Measurements from ENCODE around the gene MCTP1. TPM values are rescaled to one million over a fixed set of nuclear protein-coding genes. Genes with fewer than 3 reads are reported as not detected.
A peak's percentile ranks its signal among the peaks of the same experiment; 100 is the strongest.
"Not testable (repeated sequence)": the region's sequence is repeated elsewhere in the genome, so short reads cannot be mapped to it uniquely, and the experiment has no call there.

MCTP1 gene
- total RNA-seq, 1 donor from 2014 or later: 63.1 TPM

DNA sequence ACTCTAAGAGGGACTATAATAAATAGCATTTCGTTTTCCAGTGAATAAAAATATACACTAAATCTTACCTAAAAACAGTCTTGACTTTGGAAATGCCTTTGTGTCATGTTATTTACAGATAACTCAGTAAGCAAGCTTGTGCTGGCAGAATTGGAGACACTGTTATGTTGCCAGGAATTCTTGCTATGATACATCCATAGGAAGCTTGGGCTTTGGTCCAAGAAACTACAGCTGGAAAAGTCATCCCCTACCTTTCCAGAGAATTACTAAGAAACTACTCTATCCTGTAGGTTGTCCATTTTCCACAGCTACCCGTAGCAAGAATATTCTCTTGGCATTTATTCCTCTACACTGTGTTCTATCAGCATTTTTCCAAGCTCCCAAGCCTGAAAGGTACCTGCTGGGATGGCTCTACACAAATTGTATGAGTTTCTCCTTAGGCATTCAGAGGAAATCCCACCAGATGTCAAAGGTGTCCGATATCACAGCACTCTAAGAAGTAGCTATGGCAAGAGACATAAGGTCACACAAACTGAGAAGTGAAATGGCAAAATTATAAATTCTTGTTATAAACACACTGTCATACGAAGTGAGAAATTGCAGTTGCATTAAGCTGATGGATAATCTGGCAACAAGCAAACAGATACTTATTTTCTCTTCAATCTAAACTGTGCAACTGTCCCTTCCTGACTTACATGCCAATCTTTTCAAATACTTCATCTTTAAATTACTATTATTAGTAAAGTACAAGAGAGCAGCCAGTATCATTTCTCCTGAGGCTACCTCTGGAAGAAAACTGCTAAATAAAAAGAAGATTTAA is 68.5 kb downstream of the MCTP1 start:
- ATAC-seq: no peak
- intact Hi-C loops (cut with DNase I): no loop called here
- no peak for DNase-seq (ENCODE audit: low spot score)

DNA sequence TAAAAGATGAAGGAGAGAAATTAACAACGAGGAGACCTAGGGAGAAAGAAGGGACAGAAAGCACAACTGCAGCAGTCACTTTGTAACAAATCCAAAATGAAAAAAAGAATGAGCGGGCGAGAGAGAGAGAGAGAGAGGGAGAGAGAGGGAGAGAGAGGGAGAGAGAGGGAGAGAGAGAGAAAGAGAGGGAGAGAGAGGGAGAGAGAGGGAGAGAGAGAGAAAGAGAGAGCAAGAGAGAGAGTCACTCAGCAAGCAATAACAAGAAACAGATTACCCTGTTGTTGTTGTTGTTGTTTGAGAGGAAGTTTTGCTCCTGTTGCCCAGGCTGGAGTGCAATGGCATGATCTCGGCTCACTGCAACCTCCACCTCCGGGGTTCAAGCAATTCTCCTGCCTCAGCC is 77.1 kb downstream of the MCTP1 start:
- not testable (repeated sequence) for ATAC-seq

DNA sequence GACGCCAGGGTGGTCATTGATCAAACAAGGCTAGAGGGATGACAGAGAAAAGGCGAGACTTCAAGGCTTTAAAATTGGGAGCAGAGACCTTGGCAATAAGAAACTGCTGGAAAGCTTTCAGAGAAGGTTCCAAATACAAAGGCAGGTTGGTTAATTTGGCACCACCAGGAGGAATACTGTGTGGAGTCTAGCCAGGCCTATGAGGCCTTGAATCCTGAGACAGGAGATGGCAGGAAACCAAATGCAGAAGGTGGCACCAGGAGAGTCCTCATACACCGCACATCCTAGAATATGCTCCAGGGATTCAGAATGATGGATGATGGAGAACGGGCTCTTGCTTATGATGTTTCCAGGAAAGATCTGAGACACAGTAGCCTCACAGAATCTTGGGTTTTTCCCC is 90.0 kb downstream of the MCTP1 start:
- intact Hi-C loops (cut with DNase I): no loop called here
- DNase-seq (ENCODE audit: low spot score) (no peak), ATAC-seq (no peak)

More for the DNA sequence above, 77.1 kb downstream of the MCTP1 start:
- DNase-seq (ENCODE audit: low spot score); intact Hi-C loops (cut with DNase I): not testable (repeated sequence)

DNA sequence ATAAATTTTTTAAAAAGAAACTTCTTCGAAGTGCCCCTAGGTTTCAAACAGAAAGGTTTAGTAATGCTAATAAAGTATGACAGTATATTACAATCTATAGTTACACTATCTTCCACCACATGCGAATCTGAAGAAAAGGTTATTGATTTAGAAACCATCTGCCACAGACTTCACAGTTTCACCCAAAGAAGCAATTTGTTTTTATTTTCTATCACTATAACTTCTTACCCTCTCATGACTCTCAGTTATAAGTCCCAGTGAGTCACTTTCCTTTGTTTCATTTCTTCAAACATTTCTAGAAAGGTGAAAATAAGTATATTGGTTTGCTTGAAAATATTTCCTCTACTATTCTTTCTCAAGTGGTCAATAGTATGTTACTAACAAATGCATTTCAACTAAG is 93.6 kb downstream of the MCTP1 start:
- no peak for DNase-seq (ENCODE audit: low spot score)
- intact Hi-C loops (cut with DNase I): no loop called here
- ATAC-seq: no peak

DNA sequence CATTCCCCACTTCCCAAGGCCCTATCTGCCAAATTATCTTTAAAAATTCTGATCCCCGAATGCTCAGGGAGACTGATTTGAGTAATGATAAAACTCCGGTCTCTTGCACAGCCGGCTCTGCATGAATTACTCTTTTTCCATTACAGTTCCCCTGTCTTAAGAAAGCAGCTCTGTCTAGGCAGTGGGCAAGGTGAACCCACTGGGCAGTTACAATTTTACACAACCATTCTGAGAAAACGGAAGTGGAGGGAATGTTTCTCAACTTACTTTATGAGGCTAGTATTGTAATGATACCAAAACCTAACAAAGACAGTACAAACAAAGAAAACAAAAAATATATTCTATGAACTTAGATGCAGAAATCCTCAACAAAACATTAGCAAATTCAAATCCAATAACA is 100.0 kb downstream of the MCTP1 start:
- DNase-seq (ENCODE audit: low spot score): no peak
- ATAC-seq: no peak
- intact Hi-C loops (cut with DNase I): no loop called here

DNA sequence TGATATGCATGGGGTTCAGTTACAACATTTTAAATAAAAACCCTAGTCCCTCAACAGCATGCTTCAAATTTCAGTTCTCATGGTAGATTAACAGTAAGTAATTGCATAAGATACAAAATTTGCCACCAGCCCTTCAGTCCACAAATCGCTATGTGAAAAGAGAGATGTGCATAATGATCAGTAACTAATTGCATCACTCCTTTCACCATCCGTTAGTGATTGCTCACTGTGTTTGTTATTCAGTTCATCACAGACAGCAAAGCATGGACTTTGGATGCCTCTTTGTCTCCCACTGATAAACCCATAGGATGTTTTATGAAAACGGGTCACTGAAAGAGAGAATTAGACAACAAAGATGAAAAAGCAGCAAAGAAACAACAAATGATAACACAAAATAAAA is 103.2 kb downstream of the MCTP1 start:
- intact Hi-C loops (cut with DNase I): no loop called here
- DNase-seq (ENCODE audit: low spot score) (no peak), ATAC-seq (no peak)

DNA sequence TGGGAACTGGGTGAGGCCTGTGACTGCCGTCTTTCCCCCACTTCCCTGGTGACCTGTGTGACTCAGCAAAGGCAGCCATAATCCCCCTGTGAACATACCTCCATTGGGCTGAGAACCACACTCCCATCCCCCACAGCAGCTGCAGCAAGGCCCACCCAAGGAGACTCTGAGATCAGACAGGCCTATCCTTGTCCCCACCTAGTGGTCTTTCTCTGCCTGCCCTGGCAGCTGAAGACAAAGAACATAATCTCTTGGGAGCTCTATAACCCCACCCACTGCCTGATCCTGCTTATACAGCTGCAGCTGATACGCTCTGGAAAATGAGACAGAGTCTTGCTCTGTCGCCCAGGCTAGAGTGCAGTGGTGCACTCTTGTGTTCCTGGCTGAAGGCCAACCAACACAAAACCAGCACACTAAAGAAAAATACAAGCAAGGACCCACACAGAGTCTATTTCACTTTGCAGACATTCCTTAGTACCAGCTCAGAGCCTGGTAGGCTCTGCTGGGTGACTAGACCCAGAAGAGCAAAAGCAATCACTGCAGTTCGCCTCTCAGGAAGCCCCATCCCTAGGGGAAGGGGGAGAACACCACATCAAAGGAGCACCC is 106.7 kb downstream of the MCTP1 start:
- DNase-seq (ENCODE audit: low spot score) (peak; percentile 59), ATAC-seq (peak; percentile 97)
- intact Hi-C loops (cut with DNase I): no loop called here

DNA sequence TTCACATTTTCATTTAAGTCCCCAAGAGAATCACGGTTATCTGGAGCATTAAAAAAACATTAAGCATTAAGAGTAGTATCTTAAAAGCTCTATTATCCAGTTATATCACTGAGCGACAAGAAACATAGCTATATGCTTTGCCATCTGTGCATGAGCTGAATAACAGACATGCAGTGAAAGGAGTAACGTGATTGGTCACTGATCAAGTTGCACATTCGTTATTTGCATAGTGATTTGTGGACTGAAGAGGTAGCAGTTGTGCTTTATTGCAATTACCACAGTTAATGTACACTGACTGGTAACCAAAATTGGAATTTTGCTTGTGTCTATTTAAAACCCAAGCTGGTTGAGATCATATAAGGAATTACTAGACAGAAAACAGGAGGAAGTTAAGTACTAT is 107.4 kb downstream of the MCTP1 start:
- DNase-seq (ENCODE audit: low spot score) (no peak), ATAC-seq (no peak)
- intact Hi-C loops (cut with DNase I): no loop called here

DNA sequence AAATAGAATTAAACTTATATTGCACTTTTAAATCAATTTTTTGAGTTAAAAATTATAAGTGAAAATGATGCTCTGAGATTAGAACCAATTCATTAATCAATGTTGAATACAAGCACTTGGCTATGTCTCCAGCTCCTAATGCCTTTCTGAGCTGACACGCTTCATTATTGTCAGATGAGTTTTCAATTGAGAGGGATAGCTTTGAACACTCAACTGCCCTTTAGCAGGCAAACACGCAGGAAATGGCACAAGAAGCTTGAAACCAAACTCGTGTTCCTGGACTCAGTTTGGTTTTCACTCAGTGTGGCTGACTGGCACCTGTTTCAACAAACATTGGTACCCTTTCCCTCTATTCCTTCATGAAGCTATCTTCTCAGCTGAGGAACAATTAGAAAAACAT is 109.8 kb downstream of the MCTP1 start:
- intact Hi-C loops (cut with DNase I): no loop called here
- no peak for ATAC-seq
- DNase-seq (ENCODE audit: low spot score): no peak

DNA sequence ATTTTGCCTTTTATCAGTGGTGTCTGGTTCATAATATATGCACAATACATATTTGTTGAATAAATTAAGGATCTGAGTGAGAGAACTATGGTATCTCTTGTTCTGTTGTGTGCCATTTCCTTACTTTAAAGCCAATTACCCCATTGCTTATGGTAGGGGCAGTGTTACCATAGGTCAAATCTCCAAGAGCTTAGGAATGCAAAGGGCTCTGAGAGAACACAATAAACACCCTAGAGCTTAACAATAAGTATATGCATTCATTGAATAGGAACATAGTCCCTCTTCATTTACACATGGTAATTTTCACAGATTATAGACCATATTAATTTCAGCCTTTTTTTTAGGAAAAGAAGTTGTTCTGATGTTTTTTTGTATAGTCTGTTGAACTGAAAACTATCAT is 112.2 kb downstream of the MCTP1 start:
- no peak for ATAC-seq
- intact Hi-C loops (cut with DNase I): no loop called here

DNA sequence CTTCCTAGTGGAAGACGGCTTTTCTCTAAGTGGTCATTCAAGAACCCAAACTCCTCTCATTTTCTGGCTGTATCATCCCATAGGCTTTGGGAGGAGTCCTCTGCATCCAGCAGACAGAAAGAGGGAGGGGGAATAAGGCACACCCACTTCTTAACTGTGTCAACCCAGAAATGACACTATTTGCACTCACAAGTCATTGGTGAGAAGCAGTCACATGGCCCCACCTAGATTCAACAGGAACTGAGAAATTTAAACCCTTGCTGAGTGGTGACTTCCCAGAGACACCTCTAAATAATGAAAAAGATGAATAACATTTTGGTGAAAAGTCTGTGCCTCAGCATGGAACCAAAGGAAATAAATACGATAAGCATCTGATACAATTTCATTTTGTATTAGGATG is 120.0 kb downstream of the MCTP1 start:
- ATAC-seq: no peak
- intact Hi-C loops (cut with DNase I): no loop called here
- DNase-seq (ENCODE audit: low spot score): no peak

More for the DNA sequence above, 112.2 kb downstream of the MCTP1 start:
- DNase-seq (ENCODE audit: low spot score): no peak

DNA sequence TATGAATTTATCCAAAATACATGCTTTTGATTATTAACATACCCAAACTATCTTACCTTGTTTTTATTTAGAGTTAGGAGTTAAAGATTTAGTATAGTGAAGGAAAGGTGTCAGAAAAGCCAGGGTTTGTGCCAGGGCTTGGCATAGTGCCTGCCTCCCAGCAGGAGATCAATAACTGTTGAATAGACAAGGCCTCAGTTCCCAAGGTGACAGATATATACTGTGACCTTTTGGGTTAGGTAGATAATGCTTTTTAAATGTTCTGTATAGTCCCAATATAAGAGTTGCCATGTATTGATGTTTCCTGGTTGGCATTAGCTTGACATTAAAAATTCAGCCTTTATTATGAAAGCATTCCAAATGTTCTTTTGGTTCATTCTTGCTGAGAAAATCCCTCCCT is 121.8 kb downstream of the MCTP1 start:
- DNase-seq (ENCODE audit: low spot score) (no peak), ATAC-seq (no peak)
- intact Hi-C loops (cut with DNase I): no loop called here

DNA sequence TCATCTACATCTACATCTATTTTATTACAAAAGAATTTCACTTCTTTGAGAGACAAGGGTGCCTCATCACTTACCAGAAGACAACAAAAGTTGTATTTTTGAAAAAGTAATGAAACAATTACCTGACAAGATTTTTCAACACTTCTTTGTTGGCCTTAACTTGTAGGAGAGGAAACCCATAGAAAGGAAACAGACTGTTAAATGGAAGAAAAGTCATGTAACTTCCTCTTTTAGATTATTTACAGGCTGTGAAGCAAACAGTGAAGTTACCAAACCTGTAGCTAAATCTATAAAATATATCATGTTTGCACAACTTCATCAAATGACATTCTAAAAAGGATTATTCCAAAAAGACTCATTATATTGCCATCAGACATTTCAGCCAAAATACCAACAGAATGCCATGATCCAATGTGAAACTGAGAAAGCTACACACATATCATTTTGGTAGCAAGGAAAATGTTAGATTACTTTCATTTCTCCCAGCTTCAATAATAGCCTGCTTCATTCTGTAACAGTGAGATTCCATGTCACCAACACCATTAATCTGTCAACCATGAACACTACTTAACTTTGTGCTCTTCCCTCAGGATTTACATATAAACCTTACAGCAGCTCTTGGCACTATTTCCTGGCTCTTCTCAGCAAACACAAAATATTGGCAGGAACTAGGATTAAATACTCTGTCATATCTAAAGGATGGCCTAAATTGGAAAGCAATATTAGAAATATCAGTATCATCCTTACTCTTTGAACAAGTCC is 122.5 kb downstream of the MCTP1 start:
- intact Hi-C loops (cut with DNase I): no loop called here
- no peak for DNase-seq (ENCODE audit: low spot score)
- ATAC-seq: no peak

DNA sequence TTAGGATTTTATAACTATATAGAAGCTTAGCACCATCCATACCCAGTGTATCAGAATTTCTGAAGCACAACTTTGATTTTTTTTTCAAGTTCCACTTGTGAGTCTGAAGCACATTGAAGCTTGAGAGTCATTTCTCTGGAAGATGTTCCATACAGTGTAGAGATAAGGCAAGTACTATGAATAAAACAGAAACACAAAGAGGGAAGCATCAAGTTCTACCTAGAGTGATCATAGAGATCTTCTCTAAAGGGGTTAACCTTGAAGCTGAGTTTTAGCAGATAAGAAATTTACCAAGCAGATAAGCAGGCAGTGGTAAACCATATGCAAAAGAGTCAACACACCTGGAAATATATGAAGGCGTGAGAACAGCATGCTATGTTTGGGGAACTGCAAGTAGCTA is 125.3 kb downstream of the MCTP1 start:
- DNase-seq (ENCODE audit: low spot score) (no peak), ATAC-seq (no peak)
- intact Hi-C loops (cut with DNase I): no loop called here

DNA sequence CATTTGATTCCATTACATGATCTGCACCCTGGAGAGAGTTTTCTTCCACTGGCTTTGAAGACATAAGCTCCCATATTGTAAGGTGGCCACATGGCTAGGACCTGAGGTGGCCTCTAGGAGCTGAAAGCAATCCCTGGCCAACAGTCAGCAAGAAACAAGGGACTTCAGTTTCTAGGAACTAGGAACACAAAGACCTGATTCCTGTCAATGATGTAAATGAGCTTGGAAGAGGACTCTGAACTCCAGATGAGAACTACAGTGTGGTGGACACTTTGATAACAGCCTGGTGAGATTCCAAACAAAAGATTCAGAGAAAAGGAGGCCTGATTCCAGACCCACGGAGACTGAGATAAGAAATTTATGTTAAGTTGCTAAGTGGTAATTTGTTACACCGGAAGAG is 129.0 kb downstream of the MCTP1 start:
- ATAC-seq (no peak), DNase-seq (ENCODE audit: low spot score) (no peak)
- intact Hi-C loops (cut with DNase I): no loop called here

DNA sequence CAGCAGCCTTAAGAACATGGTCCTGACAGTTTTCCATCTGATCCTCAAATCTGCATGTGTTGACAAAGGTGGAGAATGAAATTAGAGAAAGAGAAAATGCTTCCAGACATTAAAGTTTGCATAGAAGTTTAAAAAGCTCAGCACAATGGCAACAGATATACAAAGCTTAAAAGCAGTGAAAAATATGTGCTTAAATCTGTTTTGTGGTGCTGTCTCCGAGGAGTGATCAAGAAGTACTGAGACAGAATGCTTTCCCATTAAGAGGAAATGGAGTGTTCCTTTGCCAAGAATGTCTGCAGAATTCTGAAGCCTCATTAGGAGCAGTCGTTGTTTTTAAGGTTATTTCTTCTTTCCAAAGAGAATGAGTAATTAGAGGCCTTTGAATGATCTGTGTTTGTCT is 131.4 kb downstream of the MCTP1 start:
- DNase-seq (ENCODE audit: low spot score): no peak
- intact Hi-C loops (cut with DNase I): no loop called here

DNA sequence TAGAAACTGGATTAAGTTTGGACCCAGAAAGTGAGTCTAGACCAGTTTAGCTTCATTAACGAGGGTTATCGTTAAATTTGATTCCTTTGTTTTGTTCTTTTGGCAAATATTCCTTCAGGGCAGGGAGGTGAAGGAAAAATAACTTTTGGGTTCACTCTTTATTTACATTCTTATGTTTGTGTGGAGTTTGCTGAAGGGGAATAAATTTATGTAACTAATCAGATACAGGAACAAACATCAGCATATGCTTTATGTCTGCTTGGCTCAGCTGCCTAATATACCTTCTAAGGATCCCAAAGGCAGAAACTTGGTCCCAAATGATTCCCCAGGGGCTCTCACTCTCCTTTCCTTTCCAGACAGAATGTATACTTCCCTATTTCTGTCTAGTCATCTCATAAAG is 132.4 kb downstream of the MCTP1 start:
- no peak for ATAC-seq
- intact Hi-C loops (cut with DNase I): no loop called here
- DNase-seq (ENCODE audit: low spot score): no peak

More for the DNA sequence above, 131.4 kb downstream of the MCTP1 start:
- ATAC-seq: no peak

DNA sequence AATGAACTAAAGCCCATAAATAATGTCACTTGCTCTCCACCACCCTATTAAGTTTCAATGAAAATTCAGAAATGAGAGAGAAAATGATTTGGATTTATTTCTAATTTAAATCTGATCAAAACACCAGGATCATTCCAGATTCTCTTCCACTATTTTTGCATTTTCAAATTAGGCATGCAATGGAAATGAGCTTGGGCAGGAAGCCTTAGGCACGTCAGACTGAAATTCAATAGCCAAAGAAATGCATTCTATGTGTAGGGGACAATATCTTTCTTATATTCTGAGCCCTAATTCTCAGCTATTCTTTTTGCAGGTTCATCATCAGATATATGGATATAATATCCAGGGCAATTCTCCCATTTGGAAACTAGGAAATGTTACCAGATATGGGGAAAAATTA is 132.8 kb downstream of the MCTP1 start:
- intact Hi-C loops (cut with DNase I): no loop called here
- DNase-seq (ENCODE audit: low spot score) (no peak), ATAC-seq (no peak)

DNA sequence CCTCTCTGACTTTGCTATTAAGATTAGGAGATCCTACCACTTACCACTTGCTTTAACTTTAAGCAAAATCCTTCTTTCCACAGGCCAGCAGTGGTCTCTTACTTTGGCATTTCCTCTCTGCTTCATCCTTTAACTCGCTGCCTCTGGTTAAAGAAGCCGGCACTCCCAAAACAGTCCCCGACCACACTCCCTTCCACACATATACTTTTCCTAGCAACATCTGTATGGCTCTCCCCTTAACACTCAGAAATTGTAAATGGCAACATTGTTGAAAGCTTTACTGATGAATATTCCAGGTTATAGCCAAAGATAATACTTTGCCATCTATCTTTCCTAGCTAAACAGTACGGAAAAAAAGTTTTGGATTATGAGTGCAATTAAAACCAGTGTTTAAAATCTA is 133.2 kb downstream of the MCTP1 start:
- ATAC-seq (no peak), DNase-seq (ENCODE audit: low spot score) (no peak)
- intact Hi-C loops (cut with DNase I): no loop called here

DNA sequence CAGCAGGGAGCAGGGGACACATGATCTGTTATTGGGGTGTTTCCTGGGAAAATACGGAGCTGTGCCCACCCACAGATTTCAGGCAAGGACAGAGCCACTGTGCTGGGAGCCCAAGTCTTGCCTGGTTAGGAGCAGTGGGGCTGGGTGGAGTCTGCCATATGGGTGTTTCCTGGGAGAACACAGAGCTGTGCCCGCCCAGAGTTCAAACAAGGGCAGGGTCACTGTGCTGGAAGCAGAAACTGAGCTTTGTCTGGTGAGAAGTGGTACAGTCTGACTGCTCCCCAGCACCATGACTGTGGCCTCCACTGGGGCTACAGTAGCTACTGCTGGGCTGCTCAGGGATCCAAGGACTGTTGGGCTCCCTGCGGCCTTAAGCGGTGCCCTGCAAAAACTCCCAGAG is 135.5 kb downstream of the MCTP1 start:
- DNase-seq (ENCODE audit: low spot score) (no peak), ATAC-seq (no peak)
- intact Hi-C loops (cut with DNase I): no loop called here

Data from sciatic nerve (tissue), 2 donors.